Erythroblast (primary cell): ENCODE data around the gene ELOF1.

Experiments used
- GATA1 ChIP-seq: IDR thresholded peaks from 2 replicates; pipeline ENCODE4 v1.6.1; 2011; ENCODE audit warnings: low read depth, mild to moderate bottlenecking, control low read depth, low read length, moderate library complexity
- POLR2A ChIP-seq: IDR thresholded peaks from 2 replicates; pipeline ENCODE4 v1.6.1; 2011; ENCODE audit warnings: mild to moderate bottlenecking, low read length

DNA sequence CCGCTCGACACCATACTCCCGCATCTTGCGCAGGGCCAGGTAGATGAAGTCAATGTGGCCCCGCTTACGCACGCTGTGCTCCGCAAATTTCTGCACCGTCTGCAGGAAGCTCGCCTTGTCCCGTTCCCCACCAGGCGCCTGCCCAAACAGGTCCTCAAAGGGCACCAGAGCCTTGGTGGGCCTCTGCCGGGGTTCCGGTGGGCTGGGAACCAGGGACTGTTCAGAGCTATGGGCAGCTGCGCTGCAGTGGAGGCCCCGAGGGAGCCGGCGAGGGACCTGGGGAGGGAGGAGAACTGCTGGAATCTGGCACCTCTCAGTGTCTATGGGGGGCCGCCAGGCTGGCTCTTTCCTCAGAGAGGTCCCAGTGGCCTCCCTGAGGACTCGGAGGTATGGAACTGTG, 45.1 kb downstream of the ELOF1 start:
- no peak for TF ChIP-seq POLR2A
- TF ChIP-seq GATA1 = no peak
